Endothelial cell of umbilical vein (primary cell): ENCODE results near the gene SSTR5. TPM values are rescaled to one million over a fixed set of nuclear protein-coding genes. Genes with fewer than 3 reads are reported as not detected.

Source experiments
- BruUV-seq: library from RNA; stranded (reverse); fragments of 400-500 nt; replicated peaks from 2 replicates; lab custom pipeline; 2021; lab: Mats Ljungman, UMichigan
- CTCF ChIA-PET: fragments of 300-600, 350-600 bp; sonication (Branson Sonifier 250); formaldehyde crosslinking; loops from one replicate; lab custom pipeline; 2021; ENCODE audit warnings: antibody characterized with exemption, inconsistent platforms; lab: Charles Lee
- POLR2A ChIA-PET: fragments of 300-600, 350-600 bp; sonication (Branson Sonifier 250); formaldehyde crosslinking; loops from one replicate; lab custom pipeline; 2021; ENCODE audit warnings: antibody characterized with exemption, inconsistent platforms; lab: Charles Lee
- DNase-seq: peaks from one replicate; pipeline ENCODE4 v3.0.0-alpha.2; 2011; ENCODE audit warnings: low read depth, low spot score
- FAIRE-seq: peaks from 2 replicates; lab custom pipeline; 2011; peaks lifted over from hg19 to GRCh38; lab: Jason Lieb, UNC
- H2AFZ ChIP-seq: 2 replicates; pipeline ENCODE4 v1.6.0; 2012; ENCODE audit warnings: low read depth, low read length, control low read depth, inconsistent platforms
- H3K27ac ChIP-seq: 2 replicates; pipeline ENCODE4 v1.5.1; 2011; ENCODE audit warnings: low read depth, mild to moderate bottlenecking, control low read depth, low read length, moderate library complexity; ENCODE audit not compliant: insufficient read depth
- H3K27me3 ChIP-seq, 2 experiments: 2 replicates each; pipeline versions ENCODE4 v1.6.0 to v1.6.1; 2011; ENCODE audit warnings: low read length in 2 of 2, mixed read lengths in 1 of 2; ENCODE audit not compliant: control insufficient read depth in 2 of 2, insufficient read depth in 2 of 2
- H3K36me3 ChIP-seq, 2 experiments: 2 replicates in 1 of 2; 3 replicates in 1 of 2; pipeline ENCODE4 v1.5.1; 2011; ENCODE audit warnings: low read length in 2 of 2, mild to moderate bottlenecking in 1 of 2, moderate library complexity in 1 of 2; ENCODE audit not compliant: control insufficient read depth in 2 of 2, insufficient read depth in 2 of 2; ENCODE audit errors: extremely low read depth in 1 of 2
- H3K4me1 ChIP-seq: 3 replicates; pipeline ENCODE4 v1.5.1; 2011; ENCODE audit warnings: mild to moderate bottlenecking, low read length; ENCODE audit not compliant: control insufficient read depth, insufficient read depth; ENCODE audit errors: extremely low read depth
- H3K4me2 ChIP-seq: 2 replicates; pipeline ENCODE4 v1.6.1; 2011; ENCODE audit warnings: low read length, control low read depth, mixed read lengths; ENCODE audit not compliant: insufficient read depth
- H3K4me3 ChIP-seq, 3 experiments: fragments of 200-600 bp in 1 of 3; sonication (generic), shearing (Covaris generic) in 1 of 3; replicated peaks in 1 of 3; 2 replicates each; pipeline ENCODE4 v1.5.1; 2011 to 2016; ENCODE audit warnings: control low read depth in 3 of 3, low read length in 3 of 3, mild to moderate bottlenecking in 2 of 3, inconsistent platforms in 1 of 3, low read depth in 1 of 3, moderate library complexity in 1 of 3; ENCODE audit not compliant: insufficient read depth in 1 of 3
- H3K79me2 ChIP-seq: 2 replicates; pipeline ENCODE4 v1.6.0; 2012; ENCODE audit warnings: low read length, inconsistent platforms; ENCODE audit not compliant: control insufficient read depth, insufficient read depth
- H3K9ac ChIP-seq: replicated peaks from 2 replicates; pipeline ENCODE3; 2011; ENCODE audit warnings: low read length, control low read depth; ENCODE audit not compliant: insufficient read depth; ENCODE audit errors: extremely low read depth
- H3K9me1 ChIP-seq: replicated peaks from 3 replicates; pipeline ENCODE4 v1.6.0; 2011; ENCODE audit warnings: mild to moderate bottlenecking, low read length; ENCODE audit not compliant: control insufficient read depth, insufficient read depth; ENCODE audit errors: extremely low read depth
- H3K9me3 ChIP-seq: replicated peaks from 2 replicates; pipeline ENCODE4 v1.5.1; 2012; ENCODE audit warnings: low read length, inconsistent platforms; ENCODE audit not compliant: control insufficient read depth, insufficient read depth
- H4K20me1 ChIP-seq: replicated peaks from 2 replicates; pipeline ENCODE3; 2011; ENCODE audit warnings: mild to moderate bottlenecking, low read length; ENCODE audit not compliant: control insufficient read depth, insufficient read depth; ENCODE audit errors: extremely low read depth
- CTCF ChIP-seq, 2 donors: IDR thresholded peaks; 1 replicate in 1 of 2; 2 replicates in 1 of 2; pipeline ENCODE4 v1.5.1; 2011; ENCODE audit warnings: low read length in 2 of 2, mild to moderate bottlenecking in 2 of 2, moderate library complexity in 2 of 2, control low read depth in 1 of 2, inconsistent platforms in 1 of 2, low read depth in 1 of 2; ENCODE audit not compliant: insufficient read depth in 1 of 2; ENCODE audit errors: extremely low read depth in 1 of 2
- EZH2 ChIP-seq: IDR thresholded peaks from 2 replicates; pipeline ENCODE4 v1.6.1; 2012; ENCODE audit warnings: borderline replicate concordance, low read depth, mild to moderate bottlenecking, moderate library complexity, low read length, inconsistent platforms; ENCODE audit not compliant: severe bottlenecking
- FOS ChIP-seq: IDR thresholded peaks from 2 replicates; pipeline ENCODE4 v1.6.1; 2011; ENCODE audit warnings: mild to moderate bottlenecking, low read length, moderate library complexity, borderline replicate concordance; ENCODE audit not compliant: insufficient read depth
- GATA2 ChIP-seq: IDR thresholded peaks from 2 replicates; pipeline ENCODE4 v1.7.0; 2011; ENCODE audit warnings: low read depth, mild to moderate bottlenecking, moderate library complexity, mixed read lengths, low read length; ENCODE audit not compliant: insufficient read length, insufficient read depth
- JUN ChIP-seq: IDR thresholded peaks from 2 replicates; pipeline ENCODE4 v1.6.1; 2011; ENCODE audit warnings: borderline replicate concordance, low read depth; ENCODE audit not compliant: insufficient read length, insufficient read depth
- MAX ChIP-seq: IDR thresholded peaks from 2 replicates; pipeline ENCODE4 v1.6.1; 2011; ENCODE audit not compliant: insufficient read depth, insufficient read length
- MYC ChIP-seq: IDR thresholded peaks from one replicate; pipeline ENCODE4 v1.6.1; 2011; ENCODE audit warnings: mild to moderate bottlenecking, low read depth, low read length
- POLR2A ChIP-seq: IDR thresholded peaks from 2 replicates; pipeline ENCODE4 v1.6.1; 2012; ENCODE audit warnings: low read depth, mild to moderate bottlenecking, control low read depth, low read length
- POLR2AphosphoS5 ChIP-seq: IDR thresholded peaks from 2 replicates; pipeline ENCODE4 v1.6.1; 2012; ENCODE audit warnings: low read depth, mild to moderate bottlenecking, control low read depth, low read length, moderate library complexity; ENCODE audit not compliant: insufficient read depth
- dilution Hi-C: fragments of 300-500 bp; cut with MboI; formaldehyde crosslinking; loops from one replicate; pipeline ENCODE4 v1.15.0; 2019; ENCODE audit warnings: low sequenced_read_pairs; ENCODE audit not compliant: extremely low pct_ligation_motif_present
- intact Hi-C: fragments of 100-400 bp; cut with micrococcal nuclease; formaldehyde crosslinking; loops from one replicate; pipeline ENCODE4 v1.10.0; 2022
- polyA plus RNA-seq, 4 experiments: library from polyadenylated mRNA; depleted of rRNA in 3 of 4; stranded (reverse) in 3 of 4; unstranded in 1 of 4; fragments of >200 nt; gene quantifications; 2 replicates each; pipeline versions ENCODE4 v1.2.1 to v1.2.3, GENCODE V29; 2011 to 2012; ENCODE audit warnings: missing spikeins in 1 of 4
- total RNA-seq: library from RNA; stranded (reverse); gene quantifications from 2 replicates; pipeline ENCODE4 v1.2.3, GENCODE V29; 2021

The SSTR5 gene
- total and polyA plus RNA-seq, 2 donors (not counting 3 experiments of a cell fraction or from before 2014, with no cell fraction given), result 0.24 to 0.52 TPM

DNA sequence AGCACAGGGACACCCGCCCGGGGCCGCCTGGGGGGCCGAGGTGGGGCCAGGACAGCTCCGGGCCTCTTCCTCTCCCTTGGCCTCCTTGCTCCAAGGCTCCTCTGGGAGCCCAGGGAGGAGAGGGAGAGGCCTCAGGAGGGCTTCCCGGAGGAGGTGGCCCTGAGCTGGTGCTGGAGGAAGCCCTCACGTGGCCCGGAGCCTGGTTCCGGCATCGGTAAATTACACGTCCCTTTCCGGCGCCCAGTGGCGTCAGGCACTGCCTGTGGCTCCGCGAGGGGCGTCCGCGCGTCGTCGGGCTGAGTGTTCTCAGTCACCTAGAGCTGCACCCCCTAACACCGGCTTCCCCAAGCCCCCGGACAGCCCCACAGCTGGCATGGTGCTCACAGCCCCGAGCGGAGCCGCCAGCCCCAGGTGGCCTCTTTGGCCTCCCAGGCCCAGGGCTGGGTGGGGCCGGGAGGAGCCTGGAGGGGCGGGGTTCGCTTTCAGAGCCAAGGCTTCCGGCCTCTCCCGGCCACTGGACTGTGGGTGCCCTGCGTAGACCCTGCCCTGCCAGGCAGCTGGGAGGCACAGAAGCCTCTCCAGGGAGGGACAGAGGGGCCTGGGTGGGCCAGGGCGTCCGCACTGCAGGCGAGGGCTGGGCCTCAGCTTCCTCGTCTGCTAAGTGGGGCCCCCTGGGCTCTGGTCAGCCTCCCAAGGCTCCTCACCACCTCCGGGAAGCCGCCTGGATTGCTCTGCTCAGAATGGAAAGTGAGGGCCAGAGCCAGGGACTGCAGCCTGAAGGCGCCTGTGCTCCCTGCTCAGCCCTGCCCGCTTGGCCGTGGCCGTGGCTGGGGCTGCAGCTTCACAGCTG lies 27.9 kb upstream of the SSTR5 start:
- Histone ChIP-seq H2AFZ (no peak overlapping the region), H3K4me1 (no peaks in the 10 kb centered on the region), H3K36me3 (no peaks in the 10 kb centered on the region), H3K9ac (no peak overlapping the region), H4K20me1 (no peaks in the 10 kb centered on the region), H3K4me3 (no peak overlapping the region), H3K4me2 (no peak overlapping the region), H3K27me3 (no peaks in the 10 kb centered on the region), H3K27ac (no peak overlapping the region), H3K79me2 (no peaks in the 10 kb centered on the region), H3K9me3 (no peaks in the 10 kb centered on the region), H3K9me1 (no peaks in the 10 kb centered on the region)
- FAIRE-seq (no peak), DNase-seq (no peak)
- POLR2A ChIA-PET, result interaction anchor here (0.7 kb wide), 1 partner anchor 30 kb away, joined by 3 read pairs; no protein-coding TSS in a partner anchor
- TF ChIP-seq JUN (no peak), POLR2AphosphoS5 (no peak), FOS (no peak), MYC (no peak), POLR2A (no peak), GATA2 (no peak), EZH2 (no peak), MAX (no peak), CTCF (IDR thresholded peaks at IDR 0.05; ENCODE audit: extremely low read depth in 1 of 2, insufficient read depth in 1 of 2, low read depth in 1 of 2, low read length in 2 of 2) (no peak)
- no TSS peak for BruUV-seq
- intact Hi-C loops, result no loop called here
- CTCF ChIA-PET, result interaction anchor here (2.1 kb wide), 1 partner anchor 13 kb away, joined by 12 read pairs; no protein-coding TSS in a partner anchor
- dilution Hi-C loops, result no loop called here
